ENCODE measurements around the gene GLB1L3. TPM values are rescaled to one million over a fixed set of nuclear protein-coding genes. Genes with fewer than 3 reads are reported as not detected.
A peak's percentile ranks its signal among the peaks of the same experiment; 100 is the strongest.

The GLB1L3 gene
- total and polyA plus RNA-seq, 7 experiments from 2014 or later, result 1.0 to 11.4 (median 2.5) TPM

DNA sequence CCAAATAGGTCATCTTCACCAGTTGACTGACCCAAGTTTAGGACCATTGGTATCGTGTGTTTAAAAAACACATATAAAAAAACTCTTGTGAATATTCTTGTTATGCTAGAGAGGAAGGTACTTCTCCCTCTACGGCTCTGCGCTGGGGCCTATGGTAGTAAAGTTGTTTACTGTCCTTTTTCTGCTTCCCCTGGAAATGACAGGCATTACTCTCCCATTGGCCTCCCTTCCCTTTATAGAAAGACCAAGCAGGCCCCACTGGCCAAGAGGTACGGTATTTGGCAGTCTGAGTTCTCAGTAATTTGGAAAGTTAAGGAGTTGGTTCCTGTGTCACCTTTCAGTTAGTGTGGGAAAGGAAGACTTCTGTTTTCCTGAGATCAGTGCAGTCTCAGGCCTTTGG lies 29.5 kb upstream of the GLB1L3 start:
- peaks cover 1 to 5% of the 10 kb centered on the region in 2 donors for H3K4me1 ChIP-seq (ENCODE audit: control insufficient read depth in 2 of 2, insufficient read depth in 2 of 2, low read length in 2 of 2)
- H3K4me3 Mint-ChIP-seq, result no peak overlapping the region
- no peak for DNase-seq
- ATAC-seq, result no peak
- H3K4me1 Mint-ChIP-seq, result peaks cover 3 to 16% (median 6%) of the 10 kb centered on the region in 7 donors
- intact Hi-C loops (cut with micrococcal nuclease), result no loop called here
- peaks cover 20 to 94% (median 20%) of the 10 kb centered on the region in 3 experiments for H3K36me3 ChIP-seq (ENCODE audit: control insufficient read depth in 2 of 3, insufficient read depth in 3 of 3, low read length in 3 of 3)
- H3K36me3 Mint-ChIP-seq, result peaks cover 6 to 54% (median 18%) of the 10 kb centered on the region in 5 donors
- H3K27ac Mint-ChIP-seq, result peak overlapping the region in 5 of 9 donors; percentile 14 to 77 (median 48)
- ChIA-PET POLR2A (no interaction called here), CTCF (no interaction called here)
- H3K27me3 Mint-ChIP-seq, result no peaks in the 10 kb centered on the region
- no peaks in the 10 kb centered on the region for H3K27me3 ChIP-seq (ENCODE audit: control insufficient read depth in 2 of 2, insufficient read depth in 2 of 2, low read length in 2 of 2)
- H3K27ac ChIP-seq (ENCODE audit: low read depth, low read length), result no peak overlapping the region
- no peaks in the 10 kb centered on the region for H3K9me3 ChIP-seq (ENCODE audit: control insufficient read depth in 2 of 3, low read length in 3 of 3)
- H3K4me3 ChIP-seq (ENCODE audit: low read length), result no peak overlapping the region
- no peaks in the 10 kb centered on the region for H3K9me3 Mint-ChIP-seq

DNA sequence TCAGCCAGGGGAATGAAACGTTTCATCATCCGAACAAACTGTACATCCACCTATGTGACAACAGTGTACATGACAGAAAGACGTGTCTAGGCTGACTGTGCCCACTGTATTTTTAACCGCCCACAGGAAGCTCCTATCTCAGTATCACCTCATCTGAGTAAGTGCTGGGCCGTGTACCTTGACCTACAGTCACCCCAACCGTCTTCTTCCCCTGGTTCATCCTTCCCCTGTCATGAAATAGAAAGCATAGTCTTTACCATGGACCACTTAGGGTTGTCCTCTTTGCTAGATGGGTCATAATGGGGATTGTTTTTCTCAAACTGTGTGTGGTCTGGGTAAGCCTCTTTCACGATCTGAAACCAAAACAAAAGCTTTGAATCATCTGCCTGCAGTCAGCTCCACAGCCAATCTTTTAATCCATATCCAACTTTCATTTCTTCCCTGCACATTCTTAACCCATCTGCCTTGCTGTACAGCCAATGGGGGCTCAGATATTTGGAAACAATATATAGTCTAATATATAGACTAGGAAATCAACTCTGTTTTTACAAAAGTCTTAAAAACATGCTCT lies 27.2 kb upstream of the GLB1L3 start:
- Mint-ChIP-seq H3K9me3 (no peaks in the 10 kb centered on the region), H3K4me3 (no peak overlapping the region), H3K27me3 (no peaks in the 10 kb centered on the region), H3K36me3 (peaks cover 6 to 44% (median 18%) of the 10 kb centered on the region in 5 donors), H3K27ac (peak overlapping the region in 6 of 9 donors; percentile 9 to 61 (median 42)), H3K4me1 (peaks cover 15 to 26% (median 21%) of the 10 kb centered on the region in 7 donors)
- Histone ChIP-seq H3K27me3 (ENCODE audit: control insufficient read depth in 2 of 2, insufficient read depth in 2 of 2, low read length in 2 of 2) (no peaks in the 10 kb centered on the region), H3K9me3 (ENCODE audit: control insufficient read depth in 2 of 3, low read length in 3 of 3) (no peaks in the 10 kb centered on the region), H3K4me1 (ENCODE audit: control insufficient read depth in 2 of 2, insufficient read depth in 2 of 2, low read length in 2 of 2) (peaks cover 10 to 14% of the 10 kb centered on the region in 2 donors), H3K36me3 (ENCODE audit: control insufficient read depth in 2 of 3, insufficient read depth in 3 of 3, low read length in 3 of 3) (peaks cover 14 to 76% (median 16%) of the 10 kb centered on the region in 3 experiments), H3K4me3 (ENCODE audit: low read length) (no peak overlapping the region), H3K27ac (ENCODE audit: low read depth, low read length) (no peak overlapping the region)
- ChIA-PET POLR2A (interaction anchor here (0.9 to 8.5 kb wide), 3 partner anchors 15 to 23 kb away, joined by 3 to 111 read pairs (median 4); partner anchors contain the start of genes NCAPD3 and VPS26B), CTCF (interaction anchor here (0.6 kb wide), 1 partner anchor 24 kb away, joined by 3 read pairs; no protein-coding TSS in a partner anchor)
- intact Hi-C loops (cut with micrococcal nuclease), result no loop called here
- no peak for ATAC-seq
- no peak for DNase-seq

DNA sequence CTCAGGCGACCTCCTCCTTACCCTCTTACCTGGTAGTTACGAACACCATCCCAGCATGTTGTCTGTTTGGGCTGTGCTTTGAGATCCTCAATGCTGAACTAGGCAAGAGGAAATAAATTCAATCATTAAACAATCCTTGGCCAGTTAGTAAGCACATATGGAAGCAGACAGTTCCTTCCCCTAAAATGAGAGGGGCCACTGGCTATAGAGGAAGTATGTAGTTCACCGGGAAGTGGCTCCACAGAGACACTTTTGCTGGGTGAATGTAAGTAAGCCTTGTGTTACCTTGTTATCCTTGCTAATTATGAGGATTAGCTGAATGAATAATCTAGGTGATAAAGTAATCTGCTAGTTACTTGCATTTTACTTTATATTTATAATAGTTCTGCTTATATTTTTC lies 25.9 kb upstream of the GLB1L3 start:
- Mint-ChIP-seq H3K36me3 (peaks cover 3 to 35% (median 16%) of the 10 kb centered on the region in 5 donors), H3K9me3 (no peaks in the 10 kb centered on the region), H3K4me1 (peaks cover 20 to 39% (median 30%) of the 10 kb centered on the region in 7 donors), H3K27me3 (no peaks in the 10 kb centered on the region), H3K27ac (peak overlapping the region in 1 of 9 donors; percentile 12), H3K4me3 (no peak overlapping the region)
- Histone ChIP-seq H3K36me3 (ENCODE audit: control insufficient read depth in 2 of 3, insufficient read depth in 3 of 3, low read length in 3 of 3) (peaks cover 14 to 63% (median 14%) of the 10 kb centered on the region in 3 experiments), H3K4me3 (ENCODE audit: low read length) (no peak overlapping the region), H3K27me3 (ENCODE audit: control insufficient read depth in 2 of 2, insufficient read depth in 2 of 2, low read length in 2 of 2) (no peaks in the 10 kb centered on the region), H3K4me1 (ENCODE audit: control insufficient read depth in 2 of 2, insufficient read depth in 2 of 2, low read length in 2 of 2) (peaks cover 16 to 18% of the 10 kb centered on the region in 2 donors), H3K9me3 (ENCODE audit: control insufficient read depth in 2 of 3, low read length in 3 of 3) (no peaks in the 10 kb centered on the region), H3K27ac (ENCODE audit: low read depth, low read length) (peak overlapping the region; percentile 8)
- DNase-seq (no peak), ATAC-seq (no peak)
- intact Hi-C loops (cut with micrococcal nuclease), result loop anchor here in 1 of 2 donors (5.0 kb wide), 1 partner anchor 82 kb away; the partner anchor contains the start of gene GLB1L2
- ChIA-PET POLR2A (interaction anchor here (8.5 kb wide), 1 partner anchor 24 kb away, joined by 111 read pairs; the partner anchor contains the start of genes NCAPD3 and VPS26B), CTCF (no interaction called here)

DNA sequence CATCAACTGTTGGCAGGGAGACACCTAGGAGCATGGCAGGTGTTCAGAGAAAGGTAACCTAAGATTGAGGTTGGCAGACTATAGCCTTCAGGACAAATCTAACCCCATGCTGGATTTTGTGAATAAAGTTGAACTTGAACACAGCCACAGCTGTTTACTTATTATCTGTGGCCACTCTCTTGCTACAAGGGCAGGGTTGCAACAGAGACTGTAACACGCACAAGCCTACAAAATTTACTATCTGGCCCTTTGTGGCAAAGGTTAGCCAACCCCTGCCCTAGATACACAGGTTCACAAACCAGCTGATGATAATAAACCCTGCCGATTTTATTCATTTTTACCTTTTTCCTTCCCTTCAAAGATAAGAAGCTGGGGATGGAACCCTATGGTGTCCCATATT lies 25.5 kb upstream of the GLB1L3 start:
- intact Hi-C loops (cut with micrococcal nuclease), result loop anchor here in 1 of 2 donors (5.0 kb wide), 1 partner anchor 82 kb away; the partner anchor contains the start of gene GLB1L2
- H3K9me3 Mint-ChIP-seq, result no peaks in the 10 kb centered on the region
- H3K27me3 ChIP-seq (ENCODE audit: control insufficient read depth in 2 of 2, insufficient read depth in 2 of 2, low read length in 2 of 2), result no peaks in the 10 kb centered on the region
- peaks cover 3 to 35% (median 16%) of the 10 kb centered on the region in 5 donors for H3K36me3 Mint-ChIP-seq
- no peaks in the 10 kb centered on the region for H3K27me3 Mint-ChIP-seq
- H3K9me3 ChIP-seq (ENCODE audit: control insufficient read depth in 2 of 3, low read length in 3 of 3), result no peaks in the 10 kb centered on the region
- no peak for DNase-seq
- H3K4me1 ChIP-seq (ENCODE audit: control insufficient read depth in 2 of 2, insufficient read depth in 2 of 2, low read length in 2 of 2), result peaks cover 16 to 18% of the 10 kb centered on the region in 2 donors
- ChIA-PET CTCF (interaction anchor here (1.0 kb wide), 1 partner anchor 43 kb away, joined by 3 read pairs; no protein-coding TSS in a partner anchor), POLR2A (interaction anchor here (0.9 to 8.5 kb wide), 5 partner anchors 11 to 25 kb away, joined by 3 to 111 read pairs (median 3); partner anchors contain the start of genes GLB1L3, NCAPD3 and VPS26B)
- no peak overlapping the region for H3K4me3 Mint-ChIP-seq
- peak overlapping the region in 3 of 9 donors; percentile 8 to 91 (median 55) for H3K27ac Mint-ChIP-seq
- ATAC-seq, result no peak
- peaks cover 22 to 43% (median 32%) of the 10 kb centered on the region in 7 donors for H3K4me1 Mint-ChIP-seq
- peaks cover 14 to 59% (median 14%) of the 10 kb centered on the region in 3 experiments for H3K36me3 ChIP-seq (ENCODE audit: control insufficient read depth in 2 of 3, insufficient read depth in 3 of 3, low read length in 3 of 3)
- no peak overlapping the region for H3K4me3 ChIP-seq (ENCODE audit: low read length)
- peak overlapping the region; percentile 8 for H3K27ac ChIP-seq (ENCODE audit: low read depth, low read length)

DNA sequence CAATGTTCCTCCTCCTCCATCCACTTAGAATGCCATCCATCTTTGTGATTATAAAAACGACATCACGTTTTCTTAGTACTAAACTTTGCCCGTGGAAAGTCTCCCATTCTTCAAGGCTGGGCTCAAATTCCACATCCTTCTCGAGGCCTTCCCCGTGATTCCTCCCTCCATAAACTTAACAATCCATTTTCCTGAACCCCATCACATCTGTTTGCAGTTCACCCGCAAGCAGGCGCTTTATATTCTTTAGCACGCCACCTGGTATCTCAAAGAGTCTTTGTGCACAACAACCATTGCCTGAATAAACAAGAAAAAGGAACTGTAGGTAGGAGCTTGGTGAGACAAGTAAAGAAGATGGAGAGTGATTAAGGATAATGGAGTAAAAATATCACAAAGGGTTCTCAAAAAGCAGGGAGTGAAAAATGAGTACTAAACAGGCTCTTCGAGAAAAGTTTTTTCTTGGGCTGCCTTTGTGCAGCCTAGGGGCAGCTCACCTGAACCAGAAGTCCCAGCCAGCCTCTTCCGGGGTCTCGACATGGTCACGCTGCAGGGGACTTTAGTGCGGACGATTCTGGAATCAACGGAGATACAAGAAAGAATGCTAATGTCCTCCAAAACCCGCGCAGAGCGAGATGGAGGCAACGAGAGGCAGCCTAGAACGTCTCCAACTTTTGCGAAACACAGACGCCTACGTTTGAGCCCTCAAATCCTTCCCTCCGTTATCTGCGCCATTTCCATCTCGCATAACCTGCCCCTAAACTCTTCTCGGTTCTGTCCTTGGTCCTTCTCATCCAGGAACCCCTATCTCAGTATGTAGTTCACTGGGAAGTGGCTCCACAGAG lies 23.6 kb upstream of the GLB1L3 start:
- H3K9me3 Mint-ChIP-seq, result no peaks in the 10 kb centered on the region
- peak; percentile 5 for ATAC-seq
- Histone ChIP-seq H3K4me3 (ENCODE audit: low read length) (peak overlapping the region; percentile 89), H3K36me3 (ENCODE audit: control insufficient read depth in 2 of 3, insufficient read depth in 3 of 3, low read length in 3 of 3) (peaks cover 14 to 46% (median 14%) of the 10 kb centered on the region in 3 experiments), H3K9me3 (ENCODE audit: control insufficient read depth in 2 of 3, low read length in 3 of 3) (no peaks in the 10 kb centered on the region), H3K27ac (ENCODE audit: low read depth, low read length) (peak overlapping the region; percentile 66), H3K4me1 (ENCODE audit: control insufficient read depth in 2 of 2, insufficient read depth in 2 of 2, low read length in 2 of 2) (peaks cover 16 to 18% of the 10 kb centered on the region in 2 donors), H3K27me3 (ENCODE audit: control insufficient read depth in 2 of 2, insufficient read depth in 2 of 2, low read length in 2 of 2) (no peaks in the 10 kb centered on the region)
- ChIA-PET POLR2A (interaction anchor here (0.5 to 8.5 kb wide), 6 partner anchors 22 to 73 kb away, joined by 3 to 111 read pairs (median 3); partner anchors contain the start of genes GLB1L3, NCAPD3 and VPS26B), CTCF (interaction anchor here (1.0 to 2.1 kb wide), 4 partner anchors 11 to 28 kb away, joined by 3 to 7 read pairs (median 6); partner anchors contain the start of genes GLB1L3, NCAPD3 and VPS26B)
- H3K27ac Mint-ChIP-seq, result peak overlapping the region; percentile 34 to 92 (median 88)
- peaks cover 24 to 47% (median 40%) of the 10 kb centered on the region in 7 donors for H3K4me1 Mint-ChIP-seq
- H3K27me3 Mint-ChIP-seq, result no peaks in the 10 kb centered on the region
- peak in 1 of 9 donors; percentile 37 for DNase-seq
- peak overlapping the region; percentile 79 to 99 (median 94) for H3K4me3 Mint-ChIP-seq
- peaks cover 3 to 30% (median 10%) of the 10 kb centered on the region in 5 donors for H3K36me3 Mint-ChIP-seq
- intact Hi-C loops (cut with micrococcal nuclease), result loop anchor here (1.0 to 5.0 kb wide), 11 partner anchors 8 to 325 kb away; partner anchors contain the start of genes GLB1L2 (in 2 of the 2), VPS26B (in 2 of the 2) and GLB1L3 (in 1 of the 2)
